Esophagus muscularis mucosa (tissue), 4 donors: ENCODE data around the gene BICC1. TPM values are rescaled to one million over a fixed set of nuclear protein-coding genes. Genes with fewer than 3 reads are reported as not detected.

ENCODE experiments used
- DNase-seq: peaks from one replicate; pipeline ENCODE4 v3.0.0-alpha.2; 2017; ENCODE audit errors: extremely low spot score
- H3K27ac ChIP-seq, 4 donors: fragments of 200-600 bp; sonication (generic); replicated peaks in 1 of 4; 1 replicate in 3 of 4; 2 replicates in 1 of 4; pipeline ENCODE4 v1.5.1; 2016 to 2019; ENCODE audit warnings: mild to moderate bottlenecking in 1 of 4
- H3K27me3 ChIP-seq, 4 donors: fragments of 200-600 bp; sonication (generic); one replicate each; pipeline versions ENCODE4 v1.5.1 to v1.6.0; 2016 to 2019
- H3K36me3 ChIP-seq, 4 donors: fragments of 200-600 bp; sonication (generic); one replicate each; pipeline ENCODE4 v1.5.1; 2016 to 2019
- H3K4me1 ChIP-seq, 4 donors: fragments of 200-600 bp; sonication (generic); one replicate each; pipeline ENCODE4 v1.5.1; 2016 to 2019
- H3K4me3 ChIP-seq, 4 donors: fragments of 200-600 bp; sonication (generic); 1 replicate in 2 of 4; 2 replicates in 2 of 4; pipeline ENCODE4 v1.5.1; 2016 to 2019; ENCODE audit warnings: mild to moderate bottlenecking in 4 of 4, moderate library complexity in 1 of 4
- H3K9me3 ChIP-seq, 4 donors: fragments of 200-600 bp; sonication (generic); 1 replicate in 3 of 4; 2 replicates in 1 of 4; pipeline ENCODE4 v1.5.1; 2016 to 2019
- CTCF ChIP-seq, 3 experiments: fragments of 200-600 bp in 2 of 3; fragments of 450-650 bp in 1 of 3; sonication (generic) in 2 of 3; IDR thresholded peaks; one replicate each; pipeline ENCODE4 v1.5.1; 2017 to 2019; ENCODE audit warnings: antibody characterized with exemption in 3 of 3, mild to moderate bottlenecking in 2 of 3, moderate library complexity in 1 of 3
- EP300 ChIP-seq: sonication (generic); formaldehyde crosslinking; IDR thresholded peaks from one replicate; pipeline ENCODE4 v1.6.1; 2017; ENCODE audit warnings: antibody characterized with exemption
- POLR2A ChIP-seq: fragments of 450-650 bp; IDR thresholded peaks from one replicate; pipeline ENCODE4 v1.6.1; 2017; ENCODE audit warnings: antibody characterized with exemption, moderate library complexity, mild to moderate bottlenecking, low read depth
- POLR2AphosphoS5 ChIP-seq, 2 donors: sonication (generic); formaldehyde crosslinking; IDR thresholded peaks; one replicate each; pipeline ENCODE4 v1.6.1; 2017; ENCODE audit warnings: antibody characterized with exemption in 2 of 2
- WGBS: methylation state at CpG from one replicate; pipeline ENCODE4 v1.1.5; 2018; 5-methylcytosine and 5-hydroxymethylcytosine counted together
- intact Hi-C: fragments of 100-400 bp; cut with DNase I; formaldehyde crosslinking; loops from one replicate; pipeline ENCODE4 v1.15.1; 2023
- total RNA-seq, 4 donors: library from RNA; depleted of rRNA; stranded (reverse); fragments of >200 nt; gene quantifications; one replicate each; pipeline versions ENCODE4 v1.1.0 to v1.2.1, GENCODE V29; 2016

The BICC1 gene
- total RNA-seq, 4 donors from 2014 or later, result 19.1 to 24.9 (median 20.5) TPM

- no peak overlapping the region for H3K27ac ChIP-seq
- WGBS, result 95% methylated on average over 14 of the region's 14 CpGs
- TF ChIP-seq EP300, result no peak
- TF ChIP-seq POLR2A, result no peak
- no peak for TF ChIP-seq POLR2AphosphoS5 (IDR thresholded peaks at IDR 0.05)
- TF ChIP-seq CTCF (IDR thresholded peaks at IDR 0.05), result no peak
- intact Hi-C loops, result no loop called here
- H3K4me3 ChIP-seq, result no peak overlapping the region
- H3K27me3 ChIP-seq, result no peaks in the 10 kb centered on the region
- no peaks in the 10 kb centered on the region for H3K9me3 ChIP-seq
- H3K4me1 ChIP-seq, result peaks cover 0 to 27% (median 16%) of the 10 kb centered on the region in 4 donors
- no peak for DNase-seq
- H3K36me3 ChIP-seq, result no peaks in the 10 kb centered on the region
Measured at GRCh38 chr10:58615237-58615935, 102.7 kb downstream of the BICC1 start.

DNA sequence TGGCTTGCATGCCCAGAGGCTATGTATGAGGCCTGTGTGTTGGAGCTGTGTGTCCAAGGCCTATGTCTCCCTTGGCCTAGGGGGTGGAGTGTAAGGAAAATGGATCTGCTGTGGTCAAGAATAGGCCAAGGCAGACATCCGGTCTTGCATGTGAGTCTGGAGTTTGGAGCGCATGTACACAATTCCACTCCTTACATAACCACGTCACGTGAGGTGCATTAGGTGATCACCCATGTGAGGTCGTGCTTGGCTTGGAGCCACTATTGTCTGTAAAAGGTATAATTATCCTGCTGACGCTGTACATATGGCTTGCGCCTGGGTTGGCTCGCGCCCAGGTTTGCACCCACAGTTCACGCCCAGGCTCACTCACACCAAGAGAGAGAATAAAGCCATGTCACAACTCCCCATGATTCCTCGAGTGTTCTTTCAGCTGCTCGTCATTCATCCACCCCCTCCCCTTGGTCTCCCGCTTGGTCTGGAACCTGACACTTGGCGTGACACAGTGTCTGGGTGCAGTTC is 105.5 kb downstream of the BICC1 start:
- no peak for DNase-seq
- Histone ChIP-seq H3K4me3 (no peak overlapping the region), H3K36me3 (no peaks in the 10 kb centered on the region), H3K4me1 (peaks cover 0 to 21% (median 11%) of the 10 kb centered on the region in 4 donors), H3K27me3 (no peaks in the 10 kb centered on the region), H3K27ac (no peak overlapping the region), H3K9me3 (no peaks in the 10 kb centered on the region)
- 95% methylated on average over 14 of the region's 14 CpGs for WGBS
- intact Hi-C loops, result no loop called here
- TF ChIP-seq CTCF (IDR thresholded peaks at IDR 0.05) (no peak), POLR2AphosphoS5 (IDR thresholded peaks at IDR 0.05) (no peak), POLR2A (no peak), EP300 (no peak)

GRCh38 chr10:58621379-58622077 is 108.9 kb downstream of the BICC1 start:
- WGBS, result 87% methylated on average over 7 of the region's 7 CpGs
- no peak overlapping the region for H3K4me3 ChIP-seq
- intact Hi-C loops, result no loop called here
- H3K9me3 ChIP-seq, result no peaks in the 10 kb centered on the region
- H3K27ac ChIP-seq, result no peak overlapping the region
- no peaks in the 10 kb centered on the region for H3K36me3 ChIP-seq
- no peaks in the 10 kb centered on the region for H3K4me1 ChIP-seq
- no peaks in the 10 kb centered on the region for H3K27me3 ChIP-seq
- DNase-seq, result no peak
- TF ChIP-seq EP300 (no peak), POLR2A (no peak), CTCF (IDR thresholded peaks at IDR 0.05) (no peak), POLR2AphosphoS5 (IDR thresholded peaks at IDR 0.05) (no peak)

DNA sequence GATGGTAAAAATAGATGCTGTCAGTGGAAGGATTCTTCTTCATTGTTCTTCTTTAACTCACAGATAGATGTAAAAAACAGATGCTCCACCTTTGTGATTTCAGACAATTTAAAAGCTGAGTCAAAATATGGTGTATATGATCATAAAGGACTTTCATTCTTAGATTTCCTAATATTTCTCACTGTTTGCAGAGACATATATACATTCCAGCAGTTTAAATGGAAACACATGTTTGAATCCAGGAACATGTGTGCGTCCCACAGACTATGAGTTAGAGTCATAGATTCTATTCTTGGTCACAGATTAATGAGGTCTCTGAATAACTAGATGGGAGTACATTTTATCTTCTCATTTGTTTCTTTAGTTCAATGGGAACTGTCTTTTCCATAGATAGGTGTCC is 109.6 kb downstream of the BICC1 start:
- no peaks in the 10 kb centered on the region for H3K4me1 ChIP-seq
- 71% methylated on average over 1 of the region's 1 CpG for WGBS
- no peaks in the 10 kb centered on the region for H3K9me3 ChIP-seq
- no peaks in the 10 kb centered on the region for H3K36me3 ChIP-seq
- intact Hi-C loops, result no loop called here
- no peak for TF ChIP-seq EP300
- no peak for TF ChIP-seq POLR2AphosphoS5 (IDR thresholded peaks at IDR 0.05)
- no peak for TF ChIP-seq CTCF (IDR thresholded peaks at IDR 0.05)
- TF ChIP-seq POLR2A, result no peak
- no peaks in the 10 kb centered on the region for H3K27me3 ChIP-seq
- H3K27ac ChIP-seq, result no peak overlapping the region
- H3K4me3 ChIP-seq, result no peak overlapping the region
- no peak for DNase-seq
